Upper lobe of left lung (tissue), 6 donors: ENCODE results near the gene SBNO1. TPM values are rescaled to one million over a fixed set of nuclear protein-coding genes. Genes with fewer than 3 reads are reported as not detected.

ENCODE experiments used
- ATAC-seq, 2 donors: fragments of 200-7000 bp; cut with Tn5 transposase; one replicate each; pipeline ENCODE4 v1.9.1; 2022; ENCODE audit warnings: mild to moderate bottlenecking in 2 of 2, moderate library complexity in 2 of 2; ENCODE audit not compliant: low FRiP score in 2 of 2
- DNase-seq, 2 donors: peaks; one replicate each; pipeline ENCODE4 v3.0.0-alpha.2; 2019 to 2020
- H3K27ac ChIP-seq, 4 donors: fragments of 200-600 bp; sonication (generic); one replicate each; pipeline ENCODE4 v1.5.1; 2016 to 2019
- H3K27me3 ChIP-seq, 4 donors: fragments of 200-600 bp; sonication (generic); one replicate each; pipeline ENCODE4 v1.5.1; 2017 to 2019
- H3K36me3 ChIP-seq, 4 donors: fragments of 200-600 bp; sonication (generic); one replicate each; pipeline ENCODE4 v1.5.1; 2016 to 2019
- H3K4me1 ChIP-seq, 4 donors: fragments of 200-600 bp; sonication (generic); one replicate each; pipeline ENCODE4 v1.5.1; 2018 to 2019
- H3K4me3 ChIP-seq, 4 donors: fragments of 200-600 bp; sonication (generic); one replicate each; pipeline ENCODE4 v1.5.1; 2017 to 2019; ENCODE audit warnings: mild to moderate bottlenecking in 2 of 4, moderate library complexity in 1 of 4
- H3K9me3 ChIP-seq, 4 donors: fragments of 200-600 bp; sonication (generic); one replicate each; pipeline ENCODE4 v1.5.1; 2018 to 2019
- EP300 ChIP-seq, 4 donors: sonication (generic); formaldehyde crosslinking; IDR thresholded peaks; one replicate each; pipeline ENCODE4 v1.5.1; 2017; ENCODE audit warnings: antibody characterized with exemption in 4 of 4, control low read depth in 2 of 4
- POLR2A ChIP-seq, 4 donors: fragments of 450-650 bp; IDR thresholded peaks; one replicate each; pipeline ENCODE4 v1.5.1; 2016 to 2017; ENCODE audit warnings: antibody characterized with exemption in 4 of 4, mild to moderate bottlenecking in 2 of 4
- POLR2AphosphoS5 ChIP-seq, 2 donors: sonication (generic); formaldehyde crosslinking; IDR thresholded peaks; one replicate each; pipeline ENCODE4 v1.5.1; 2017; ENCODE audit warnings: antibody characterized with exemption in 2 of 2
- WGBS, 2 donors: methylation state at CpG; one replicate each; pipeline ENCODE4 v1.1.5; 2017 to 2018; 5-methylcytosine and 5-hydroxymethylcytosine counted together
- total RNA-seq, 6 donors: library from RNA; depleted of rRNA in 4 of 6; stranded (reverse); fragments of >200 nt in 4 of 6; gene quantifications; one replicate each; pipeline versions ENCODE4 v1.1.0 to v1.2.1, GENCODE V29; 2016 to 2021
- TF ChIP-seq, protein P1 (sequence below), 6 experiments: fragments of 450-650 bp in 4 of 6; fragments of 200-600 bp in 2 of 6; sonication (generic) in 2 of 6; IDR thresholded peaks; one replicate each; pipeline ENCODE4 v1.5.1; 2016 to 2019; ENCODE audit warnings: antibody characterized with exemption in 6 of 6
- donor health status: DM: no; HTN: no; CAD: no; lungs with moderate emphysema.
- donor health status: DM: no; HTN: yes; CAD: no; lungs with severe emphysema.

Gene SBNO1
- total RNA-seq, 6 donors from 2014 or later = 7.5 to 25.2 (median 20.3) TPM

DNA sequence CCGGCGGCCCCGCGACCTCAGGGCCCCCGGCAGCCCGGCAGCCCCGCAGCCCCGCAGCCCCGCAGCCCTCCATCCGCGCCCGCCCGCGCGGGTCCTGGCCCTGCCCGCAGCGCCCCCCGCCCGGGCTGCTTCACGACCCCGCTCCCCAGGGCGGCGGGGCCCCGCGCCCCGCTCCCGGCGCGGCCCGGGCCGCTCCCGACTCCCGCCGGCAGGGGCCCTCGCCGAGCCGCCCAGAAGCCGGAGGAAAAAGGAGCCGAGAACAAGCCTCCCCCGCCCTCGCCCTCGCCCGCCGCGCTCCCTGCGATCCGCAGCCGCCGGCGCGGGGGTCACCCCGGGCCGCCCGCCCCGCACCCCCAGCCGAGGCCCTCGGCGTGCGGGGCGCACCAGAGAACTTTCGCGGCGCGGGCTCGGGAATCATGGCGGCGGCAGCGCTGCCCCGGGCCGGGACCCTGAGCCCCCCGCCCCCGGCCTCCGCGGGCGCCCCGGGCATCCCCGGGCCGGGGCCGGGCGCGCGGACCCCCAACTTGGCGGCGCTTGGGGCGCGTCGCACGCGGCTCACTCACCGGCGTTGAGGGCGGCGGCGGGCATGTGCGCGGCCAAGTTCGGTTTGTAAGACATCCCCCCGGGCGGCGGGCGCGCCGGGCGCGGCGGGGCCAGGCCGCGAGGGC is 93.5 kb downstream of the SBNO1 start:
- DNase-seq (peak; percentile 74 to 96), ATAC-seq (peak; percentile 65 to 81)
- Histone ChIP-seq H3K4me1 (peaks cover 33 to 42% (median 36%) of the 10 kb centered on the region in 4 donors), H3K27me3 (no peaks in the 10 kb centered on the region), H3K27ac (peak overlapping the region; percentile 66 to 91 (median 86)), H3K36me3 (peaks cover 0 to 9% (median 4%) of the 10 kb centered on the region in 4 donors), H3K4me3 (peak overlapping the region; percentile 58 to 94 (median 90)), H3K9me3 (no peaks in the 10 kb centered on the region)
- 0% methylated on average over 9 of the region's 108 CpGs; no CpG with 5 or more reads in 1 of the 2 donors for WGBS, 2 donors
- TF ChIP-seq POLR2A (IDR thresholded peaks at IDR 0.05) (no peak), EP300 (IDR thresholded peaks at IDR 0.05) (no peak), POLR2AphosphoS5 (IDR thresholded peaks at IDR 0.05) (no peak)
- TF ChIP-seq, protein P1, sequence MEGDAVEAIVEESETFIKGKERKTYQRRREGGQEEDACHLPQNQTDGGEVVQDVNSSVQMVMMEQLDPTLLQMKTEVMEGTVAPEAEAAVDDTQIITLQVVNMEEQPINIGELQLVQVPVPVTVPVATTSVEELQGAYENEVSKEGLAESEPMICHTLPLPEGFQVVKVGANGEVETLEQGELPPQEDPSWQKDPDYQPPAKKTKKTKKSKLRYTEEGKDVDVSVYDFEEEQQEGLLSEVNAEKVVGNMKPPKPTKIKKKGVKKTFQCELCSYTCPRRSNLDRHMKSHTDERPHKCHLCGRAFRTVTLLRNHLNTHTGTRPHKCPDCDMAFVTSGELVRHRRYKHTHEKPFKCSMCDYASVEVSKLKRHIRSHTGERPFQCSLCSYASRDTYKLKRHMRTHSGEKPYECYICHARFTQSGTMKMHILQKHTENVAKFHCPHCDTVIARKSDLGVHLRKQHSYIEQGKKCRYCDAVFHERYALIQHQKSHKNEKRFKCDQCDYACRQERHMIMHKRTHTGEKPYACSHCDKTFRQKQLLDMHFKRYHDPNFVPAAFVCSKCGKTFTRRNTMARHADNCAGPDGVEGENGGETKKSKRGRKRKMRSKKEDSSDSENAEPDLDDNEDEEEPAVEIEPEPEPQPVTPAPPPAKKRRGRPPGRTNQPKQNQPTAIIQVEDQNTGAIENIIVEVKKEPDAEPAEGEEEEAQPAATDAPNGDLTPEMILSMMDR (IDR thresholded peaks at IDR 0.05) = peak; percentile 82 to 89 (median 86)

DNA sequence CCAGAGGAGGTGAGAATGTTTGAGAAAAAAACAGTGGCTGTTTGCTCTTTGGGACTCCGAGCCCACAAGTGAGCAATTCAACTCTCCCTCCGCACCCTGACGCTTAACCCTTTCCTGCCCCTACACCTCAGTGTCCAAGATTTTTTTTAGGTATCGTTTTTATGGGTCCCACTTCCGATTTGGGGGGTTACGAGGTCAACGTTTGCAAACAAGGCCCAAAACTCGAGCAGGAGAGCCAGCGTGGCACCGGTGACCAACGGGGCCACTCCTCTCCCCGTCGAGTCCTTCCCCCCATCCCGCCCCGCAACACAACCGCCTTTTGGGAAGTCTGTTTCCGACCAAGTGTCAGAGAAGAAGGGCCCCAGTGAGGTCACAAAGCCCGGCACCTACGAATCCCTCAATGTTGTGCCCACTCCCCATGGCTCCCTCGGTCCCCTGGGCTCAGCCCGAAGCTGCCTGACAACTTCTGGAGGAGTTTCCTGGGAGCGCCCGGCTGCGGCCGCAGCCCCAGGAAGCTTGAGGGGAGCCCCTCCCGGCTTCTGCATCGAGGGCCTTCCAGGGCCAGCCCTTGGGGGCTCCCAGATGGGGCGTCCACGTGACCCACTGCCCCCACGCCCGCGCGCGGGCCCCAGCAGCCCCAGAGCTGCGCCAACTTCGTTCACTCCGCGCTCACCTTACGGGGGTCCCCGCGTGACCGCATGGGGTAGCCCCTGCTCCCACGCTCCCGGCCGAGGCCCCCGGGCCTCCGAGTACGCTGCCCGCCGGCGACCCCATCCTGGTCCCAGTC is 94.2 kb downstream of the SBNO1 start:
- DNase-seq (peak; percentile 29 to 89), ATAC-seq (peak in 1 of 2 donors; percentile 18)
- no peaks in the 10 kb centered on the region for H3K9me3 ChIP-seq
- H3K4me3 ChIP-seq = peak overlapping the region; percentile 58 to 94 (median 90)
- peaks cover 0 to 15% (median 7%) of the 10 kb centered on the region in 4 donors for H3K36me3 ChIP-seq
- TF ChIP-seq, protein P1 (IDR thresholded peaks at IDR 0.05) = no peak
- TF ChIP-seq POLR2AphosphoS5 (IDR thresholded peaks at IDR 0.05) = no peak
- no peak for TF ChIP-seq POLR2A (IDR thresholded peaks at IDR 0.05)
- no peak for TF ChIP-seq EP300 (IDR thresholded peaks at IDR 0.05)
- WGBS, 2 donors = 0 to 1% methylated on average over 7 to 24 of the region's 51 CpGs
- H3K27me3 ChIP-seq = no peaks in the 10 kb centered on the region
- peak overlapping the region; percentile 66 to 91 (median 86) for H3K27ac ChIP-seq
- peaks cover 33 to 42% (median 36%) of the 10 kb centered on the region in 4 donors for H3K4me1 ChIP-seq

DNA sequence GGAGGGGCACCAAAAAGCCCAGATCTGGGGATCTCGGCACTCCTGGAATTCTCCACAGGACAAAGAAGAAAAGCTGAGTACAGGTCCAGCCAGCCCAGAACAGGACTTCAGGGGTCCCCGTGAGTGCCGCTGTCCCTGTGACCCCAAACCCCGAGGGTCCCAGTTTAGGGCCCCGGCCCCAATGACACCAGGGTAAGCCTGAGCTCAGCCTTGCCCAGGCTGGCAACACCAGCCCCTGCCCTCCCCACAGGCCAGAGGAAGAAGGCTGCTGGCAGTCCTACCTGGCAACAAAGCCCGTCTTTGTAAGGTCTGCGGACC is 94.8 kb downstream of the SBNO1 start:
- 4% methylated on average over 3 to 7 of the region's 7 CpGs for WGBS, 2 donors
- Histone ChIP-seq H3K9me3 (no peaks in the 10 kb centered on the region), H3K4me3 (peak overlapping the region; percentile 58 to 94 (median 90)), H3K4me1 (peaks cover 33 to 42% (median 36%) of the 10 kb centered on the region in 4 donors), H3K27me3 (no peaks in the 10 kb centered on the region), H3K36me3 (peaks cover 0 to 19% (median 10%) of the 10 kb centered on the region in 4 donors), H3K27ac (peak overlapping the region; percentile 66 to 91 (median 86))
- DNase-seq = no peak
- no peak for ATAC-seq
- TF ChIP-seq POLR2A (IDR thresholded peaks at IDR 0.05) = no peak
- TF ChIP-seq, protein P1 (IDR thresholded peaks at IDR 0.05) = no peak
- no peak for TF ChIP-seq EP300 (IDR thresholded peaks at IDR 0.05)

DNA sequence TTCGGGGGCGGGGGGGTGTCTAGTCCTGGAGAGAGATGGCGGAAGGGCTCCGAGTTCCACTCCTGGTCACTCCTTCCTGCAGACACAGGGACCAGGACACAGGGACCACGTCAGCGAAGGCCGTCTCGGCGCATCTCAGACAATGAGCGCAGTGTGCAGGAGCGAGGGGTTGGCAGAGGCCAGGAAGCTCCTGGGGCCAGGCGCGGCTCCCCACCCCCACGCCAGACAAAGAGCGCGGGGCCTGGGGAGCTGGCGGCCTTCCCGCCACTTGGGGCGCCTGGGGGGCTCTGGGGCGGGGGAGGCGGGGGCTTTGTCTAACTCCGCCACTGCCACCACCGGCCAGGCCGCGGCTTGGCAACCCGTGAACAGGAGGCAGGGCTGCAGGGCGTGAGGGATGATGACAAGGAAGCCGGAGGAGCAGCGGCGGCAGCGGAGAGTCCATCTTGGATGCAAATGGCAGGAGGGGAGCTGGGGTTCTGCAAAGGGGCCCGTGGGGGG is 95.2 kb downstream of the SBNO1 start:
- DNase-seq = peak; percentile 58 to 90
- H3K27ac ChIP-seq = peak overlapping the region; percentile 66 to 91 (median 86)
- H3K27me3 ChIP-seq = no peaks in the 10 kb centered on the region
- peak; percentile 30 to 36 for TF ChIP-seq POLR2AphosphoS5 (IDR thresholded peaks at IDR 0.05)
- TF ChIP-seq, protein P1 (IDR thresholded peaks at IDR 0.05) = peak in 2 of 6 experiments; percentile 18 to 20
- TF ChIP-seq EP300 (IDR thresholded peaks at IDR 0.05) = no peak
- TF ChIP-seq POLR2A (IDR thresholded peaks at IDR 0.05) = no peak
- ATAC-seq = peak; percentile 49 to 65
- H3K4me1 ChIP-seq = peaks cover 33 to 42% (median 36%) of the 10 kb centered on the region in 4 donors
- H3K4me3 ChIP-seq = peak overlapping the region; percentile 58 to 94 (median 90)
- no peaks in the 10 kb centered on the region for H3K9me3 ChIP-seq
- peaks cover 0 to 23% (median 14%) of the 10 kb centered on the region in 4 donors for H3K36me3 ChIP-seq
- 0 to 6% methylated on average over 7 to 30 of the region's 32 CpGs for WGBS, 2 donors
